RWPE1 (cell line): Measurements from ENCODE around the gene ERLEC1.

Source experiments
- CTCF ChIA-PET: fragments of 350-600 bp; sonication (Branson Sonifier 250); formaldehyde crosslinking; extraction: SDS; loops from one replicate; lab custom pipeline; 2021; lab: Yijun Ruan, JAX
- POLR2A ChIA-PET: fragments of 400-600 bp; formaldehyde crosslinking; extraction: SDS; loops from one replicate; lab custom pipeline; 2020; ENCODE audit warnings: antibody characterized with exemption; ENCODE audit not compliant: low non-redundant PET; lab: Yijun Ruan, JAX
- DNase-seq: peaks from one replicate; pipeline ENCODE4 v3.0.0; 2012; ENCODE audit warnings: low spot score
- H3K27ac ChIP-seq: fragments of 450-650 bp; 2 replicates; pipeline ENCODE4 v1.5.1; 2017
- TF ChIP-seq, protein P1 (sequence below): fragments of 450-650 bp; conservative IDR thresholded peaks from 2 replicates; pipeline ENCODE4 v1.5.1; 2017; ENCODE audit warnings: low read depth, mild to moderate bottlenecking

Gene ERLEC1

GRCh38 chr2:53793261-53793660 is 6.4 kb downstream of the ERLEC1 start:
- CTCF ChIA-PET, result no interaction called here
- TF ChIP-seq, protein P1, sequence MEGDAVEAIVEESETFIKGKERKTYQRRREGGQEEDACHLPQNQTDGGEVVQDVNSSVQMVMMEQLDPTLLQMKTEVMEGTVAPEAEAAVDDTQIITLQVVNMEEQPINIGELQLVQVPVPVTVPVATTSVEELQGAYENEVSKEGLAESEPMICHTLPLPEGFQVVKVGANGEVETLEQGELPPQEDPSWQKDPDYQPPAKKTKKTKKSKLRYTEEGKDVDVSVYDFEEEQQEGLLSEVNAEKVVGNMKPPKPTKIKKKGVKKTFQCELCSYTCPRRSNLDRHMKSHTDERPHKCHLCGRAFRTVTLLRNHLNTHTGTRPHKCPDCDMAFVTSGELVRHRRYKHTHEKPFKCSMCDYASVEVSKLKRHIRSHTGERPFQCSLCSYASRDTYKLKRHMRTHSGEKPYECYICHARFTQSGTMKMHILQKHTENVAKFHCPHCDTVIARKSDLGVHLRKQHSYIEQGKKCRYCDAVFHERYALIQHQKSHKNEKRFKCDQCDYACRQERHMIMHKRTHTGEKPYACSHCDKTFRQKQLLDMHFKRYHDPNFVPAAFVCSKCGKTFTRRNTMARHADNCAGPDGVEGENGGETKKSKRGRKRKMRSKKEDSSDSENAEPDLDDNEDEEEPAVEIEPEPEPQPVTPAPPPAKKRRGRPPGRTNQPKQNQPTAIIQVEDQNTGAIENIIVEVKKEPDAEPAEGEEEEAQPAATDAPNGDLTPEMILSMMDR, result no peak
- DNase-seq, result no peak
- POLR2A ChIA-PET, result no interaction called here
- H3K27ac ChIP-seq, result no peak overlapping the region

DNA sequence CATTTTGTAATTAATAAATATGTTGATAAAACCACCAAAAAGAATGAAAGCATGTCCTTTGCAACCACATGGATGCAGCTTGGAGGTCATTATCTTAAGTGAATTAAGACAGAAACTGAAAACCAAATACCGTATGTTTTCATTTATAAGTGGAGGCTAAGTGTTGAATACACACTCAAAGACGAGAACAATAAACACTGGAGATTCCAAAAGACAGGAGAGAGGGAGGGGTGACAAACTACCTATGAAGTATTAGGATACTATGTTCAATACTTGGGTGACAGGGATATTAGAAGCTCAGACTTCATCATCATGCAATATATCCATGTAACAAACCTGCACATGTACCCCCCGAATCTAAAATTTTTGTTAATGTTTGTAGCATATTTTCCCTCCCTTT is 7.0 kb downstream of the ERLEC1 start:
- DNase-seq, result no peak
- POLR2A ChIA-PET, result no interaction called here
- TF ChIP-seq, protein P1, result no peak
- CTCF ChIA-PET, result no interaction called here
- no peak overlapping the region for H3K27ac ChIP-seq

DNA sequence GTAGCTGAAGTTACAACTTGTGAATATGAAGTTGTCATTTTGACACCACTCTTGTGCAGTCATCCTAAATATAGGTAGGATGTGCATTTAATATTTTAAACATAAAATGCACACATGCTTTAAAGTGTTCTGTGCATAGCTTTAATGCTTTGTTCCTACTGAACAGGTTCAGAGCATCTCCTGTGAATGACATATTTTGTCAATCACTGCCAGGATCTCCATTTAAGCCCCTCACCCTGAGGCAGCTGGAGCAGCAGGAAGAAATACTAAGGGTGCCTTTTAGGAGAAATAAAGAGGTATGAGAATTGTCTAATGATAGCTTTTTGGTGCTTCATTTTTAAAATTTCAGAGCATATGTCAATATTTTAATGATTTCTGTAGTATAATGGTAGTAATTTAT is 14.7 kb downstream of the ERLEC1 start:
- ChIA-PET CTCF (no interaction called here), POLR2A (no interaction called here)
- no peak overlapping the region for H3K27ac ChIP-seq
- no peak for DNase-seq
- TF ChIP-seq, protein P1, result no peak

DNA sequence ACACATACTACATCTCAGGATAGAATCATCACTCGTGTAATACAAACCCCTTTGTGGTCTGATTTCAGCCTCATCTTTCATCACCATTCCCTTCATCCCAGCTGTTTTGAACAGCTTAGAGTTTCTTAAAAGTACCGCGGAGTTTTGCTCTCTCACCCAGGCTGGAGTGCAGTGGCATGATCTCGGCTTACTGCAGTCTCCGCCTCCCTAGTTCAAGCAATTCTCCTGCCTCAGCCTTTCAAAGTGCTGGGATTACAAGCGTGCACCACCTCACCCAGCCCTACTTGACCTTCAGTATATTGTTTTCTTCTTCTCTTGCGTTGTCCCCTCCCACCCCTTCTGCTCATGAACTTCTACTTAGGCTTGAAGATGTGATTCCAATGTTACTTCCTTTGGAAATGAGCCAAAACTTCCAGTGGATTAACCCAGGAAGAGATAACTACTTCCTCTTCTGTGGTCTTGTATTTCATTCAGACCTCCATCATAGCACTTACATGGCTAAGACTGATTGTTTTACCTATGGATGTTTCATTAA is 15.8 kb downstream of the ERLEC1 start:
- POLR2A ChIA-PET, result no interaction called here
- CTCF ChIA-PET, result no interaction called here
- DNase-seq, result no peak

GRCh38 chr2:53811601-53812000 is 24.8 kb downstream of the ERLEC1 start:
- H3K27ac ChIP-seq, result no peak overlapping the region; the same call in 1 of the 2 replicates
- no peak for DNase-seq
- POLR2A ChIA-PET, result no interaction called here
- TF ChIP-seq, protein P1, result no peak
- CTCF ChIA-PET, result no interaction called here

More for the DNA sequence above, 15.8 kb downstream of the ERLEC1 start:
- TF ChIP-seq, protein P1, result no peak
- H3K27ac ChIP-seq, result no peak overlapping the region

GRCh38 chr2:53813151-53813550 is 26.3 kb downstream of the ERLEC1 start:
- TF ChIP-seq, protein P1, result no peak
- POLR2A ChIA-PET, result no interaction called here
- no peak for DNase-seq
- H3K27ac ChIP-seq, result no peak overlapping the region
- CTCF ChIA-PET, result no interaction called here
